ENCODE data around the gene EXOC6B. TPM values are rescaled to one million over a fixed set of nuclear protein-coding genes. Genes with fewer than 3 reads are reported as not detected.

The EXOC6B gene
- total and polyA plus RNA-seq, 10 of the 15 experiments (the other 5 are each of a cell fraction or from before 2014, with no cell fraction given): 0.23 to 2.2 (median 1.2) TPM

- ChIA-PET POLR2A (no interaction called here), RAD21 (ENCODE audit: unreplicated experiment) (no interaction called here), SMC1A (ENCODE audit: uncharacterized antibody, unreplicated experiment) (interaction anchor here (0.6 kb wide), 1 partner anchor 106 kb away, joined by 3 read pairs; no protein-coding TSS in a partner anchor), CTCF (no interaction called here)
- FAIRE-seq (no peak), ATAC-seq (no peak), DNase-seq (ENCODE audit: low read depth, low spot score) (no peak)
- Histone ChIP-seq H3K9me3 (replicated peaks; ENCODE audit: control insufficient read depth, insufficient read depth, low read length) (no peaks in the 10 kb centered on the region), H3K4me3 (no peak overlapping the region), H3K4me1 (ENCODE audit: control insufficient read depth, insufficient read depth, low read length) (no peaks in the 10 kb centered on the region), H3K9ac (ENCODE audit: control insufficient read depth, insufficient read depth, low read length) (no peak overlapping the region), H3K36me3 (ENCODE audit: control insufficient read depth in 2 of 2, insufficient read depth in 2 of 2, low read length in 1 of 2) (no peaks in the 10 kb centered on the region), H3K79me2 (ENCODE audit: control insufficient read depth, insufficient read depth, low read length) (no peaks in the 10 kb centered on the region), H3K4me2 (ENCODE audit: control insufficient read depth, insufficient read depth) (no peak overlapping the region), H3K27ac (ENCODE audit: control insufficient read depth, insufficient read depth) (no peak overlapping the region), H3K27me3 (replicated peaks in 1 of 2; ENCODE audit: control insufficient read depth in 2 of 2, insufficient read depth in 2 of 2, low read length in 1 of 2) (no peaks in the 10 kb centered on the region), H4K20me1 (ENCODE audit: control insufficient read depth, insufficient read depth) (no peaks in the 10 kb centered on the region), H2AFZ (ENCODE audit: control insufficient read depth, low read depth, low read length) (no peak overlapping the region)
- in situ Hi-C loops (cut with MboI): no loop called here
- no TSS peak for BruUV-seq (replicated peaks)
- WGBS (ENCODE audit: insufficient coverage, insufficient replicate concordance, low lambda C conversion rate, missing lambda C conversion rate): 20% methylated on average over 3 of the region's 3 CpGs
- intact Hi-C loops (cut with micrococcal nuclease; ENCODE audit: unreplicated experiment): no loop called here
- no peak for TF ChIP-seq IRF5 (IDR thresholded peaks at IDR 0.05; ENCODE audit: borderline replicate concordance)
- no peak for TF ChIP-seq POLR2AphosphoS5 (IDR thresholded peaks at IDR 0.05; ENCODE audit: low read length)
- TF ChIP-seq MEF2A (IDR thresholded peaks at IDR 0.05; ENCODE audit: insufficient read depth, low read depth, low read length): no peak
- TF ChIP-seq TCF3 (IDR thresholded peaks at IDR 0.05; ENCODE audit: borderline replicate concordance, insufficient read depth, low read depth, low read length): no peak
- TF ChIP-seq, protein P1, sequence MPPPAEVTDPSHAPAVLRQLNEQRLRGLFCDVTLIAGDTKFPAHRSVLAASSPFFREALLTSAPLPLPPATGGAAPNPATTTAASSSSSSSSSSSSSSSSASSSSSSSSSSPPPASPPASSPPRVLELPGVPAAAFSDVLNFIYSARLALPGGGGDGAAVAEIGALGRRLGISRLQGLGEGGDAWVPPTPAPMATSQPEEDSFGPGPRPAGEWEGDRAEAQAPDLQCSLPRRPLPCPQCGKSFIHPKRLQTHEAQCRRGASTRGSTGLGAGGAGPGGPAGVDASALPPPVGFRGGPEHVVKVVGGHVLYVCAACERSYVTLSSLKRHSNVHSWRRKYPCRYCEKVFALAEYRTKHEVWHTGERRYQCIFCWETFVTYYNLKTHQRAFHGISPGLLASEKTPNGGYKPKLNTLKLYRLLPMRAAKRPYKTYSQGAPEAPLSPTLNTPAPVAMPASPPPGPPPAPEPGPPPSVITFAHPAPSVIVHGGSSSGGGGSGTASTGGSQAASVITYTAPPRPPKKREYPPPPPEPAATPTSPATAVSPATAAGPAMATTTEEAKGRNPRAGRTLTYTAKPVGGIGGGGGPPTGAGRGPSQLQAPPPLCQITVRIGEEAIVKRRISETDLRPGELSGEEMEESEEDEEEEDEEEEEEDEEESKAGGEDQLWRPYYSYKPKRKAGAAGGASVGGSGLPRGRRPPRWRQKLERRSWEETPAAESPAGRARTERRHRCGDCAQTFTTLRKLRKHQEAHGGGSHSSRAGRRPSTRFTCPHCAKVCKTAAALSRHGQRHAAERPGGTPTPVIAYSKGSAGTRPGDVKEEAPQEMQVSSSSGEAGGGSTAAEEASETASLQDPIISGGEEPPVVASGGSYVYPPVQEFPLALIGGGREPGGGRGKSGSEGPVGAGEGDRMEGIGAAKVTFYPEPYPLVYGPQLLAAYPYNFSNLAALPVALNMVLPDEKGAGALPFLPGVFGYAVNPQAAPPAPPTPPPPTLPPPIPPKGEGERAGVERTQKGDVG (CRISPR knock-in tag; IDR thresholded peaks at IDR 0.05): no peak
- TF ChIP-seq HDAC6 (IDR thresholded peaks at IDR 0.05; ENCODE audit: unreplicated experiment): no peak
- TF ChIP-seq SIX5 (IDR thresholded peaks at IDR 0.05; ENCODE audit: low read depth, low read length, severe bottlenecking): no peak
- TF ChIP-seq ZSCAN29 (IDR thresholded peaks at IDR 0.05): no peak
- TF ChIP-seq, protein P2, sequence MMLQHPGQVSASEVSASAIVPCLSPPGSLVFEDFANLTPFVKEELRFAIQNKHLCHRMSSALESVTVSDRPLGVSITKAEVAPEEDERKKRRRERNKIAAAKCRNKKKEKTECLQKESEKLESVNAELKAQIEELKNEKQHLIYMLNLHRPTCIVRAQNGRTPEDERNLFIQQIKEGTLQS (IDR thresholded peaks at IDR 0.05; ENCODE audit: borderline replicate concordance, extremely low read depth, low read depth, low read length): no peak
- no peak for TF ChIP-seq BMI1 (IDR thresholded peaks at IDR 0.05; ENCODE audit: borderline replicate concordance)
- TF ChIP-seq ZNF384 (IDR thresholded peaks at IDR 0.05; ENCODE audit: borderline replicate concordance, low read depth, low read length): no peak
- TF ChIP-seq, protein P3, sequence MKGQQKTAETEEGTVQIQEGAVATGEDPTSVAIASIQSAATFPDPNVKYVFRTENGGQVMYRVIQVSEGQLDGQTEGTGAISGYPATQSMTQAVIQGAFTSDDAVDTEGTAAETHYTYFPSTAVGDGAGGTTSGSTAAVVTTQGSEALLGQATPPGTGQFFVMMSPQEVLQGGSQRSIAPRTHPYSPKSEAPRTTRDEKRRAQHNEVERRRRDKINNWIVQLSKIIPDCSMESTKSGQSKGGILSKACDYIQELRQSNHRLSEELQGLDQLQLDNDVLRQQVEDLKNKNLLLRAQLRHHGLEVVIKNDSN (IDR thresholded peaks at IDR 0.05; ENCODE audit: borderline replicate concordance, extremely low read length, insufficient read depth, low read depth, low read length): no peak
Observed at GRCh38 chr2:72685638-72686213, 140.1 kb downstream of the EXOC6B start.

All from GM12878 (cell line).